IPS-NIHi11 (cell line): ENCODE results near the gene PRKAR1B.

Experiments
- DNase-seq: peaks from one replicate; pipeline ENCODE4 v3.0.0; 2012; ENCODE audit warnings: mixed read lengths, low spot score

The PRKAR1B gene

GRCh38 chr7:589781-590575, 137.1 kb downstream of the PRKAR1B start:
- no peak for DNase-seq

GRCh38 chr7:587767-588166, 139.3 kb downstream of the PRKAR1B start:
- no peak for DNase-seq

GRCh38 chr7:586494-586893, 140.6 kb downstream of the PRKAR1B start:
- no peak for DNase-seq

GRCh38 chr7:585873-586272, 141.2 kb downstream of the PRKAR1B start:
- DNase-seq: no peak

GRCh38 chr7:585229-585711, 141.8 kb downstream of the PRKAR1B start:
- DNase-seq: no peak

- DNase-seq: no peak
These were observed 142.3 kb downstream of the PRKAR1B start for GRCh38 chr7:584820-585219.

GRCh38 chr7:584122-584465, 143.0 kb downstream of the PRKAR1B start:
- no peak for DNase-seq

GRCh38 chr7:583410-584121, 143.5 kb downstream of the PRKAR1B start:
- no peak for DNase-seq

GRCh38 chr7:582931-583330, 144.2 kb downstream of the PRKAR1B start:
- DNase-seq: no peak

- DNase-seq: no peak
These were observed 144.8 kb downstream of the PRKAR1B start for GRCh38 chr7:582081-582835.

- no peak for DNase-seq
These were observed 148.7 kb downstream of the PRKAR1B start for GRCh38 chr7:578386-578785.

- no peak for DNase-seq
These were observed 149.2 kb downstream of the PRKAR1B start for GRCh38 chr7:577741-578370.

- DNase-seq: no peak
These were observed 149.8 kb downstream of the PRKAR1B start for GRCh38 chr7:577278-577665.

- DNase-seq: no peak
These were observed 150.4 kb downstream of the PRKAR1B start for GRCh38 chr7:576524-577277.

GRCh38 chr7:575425-576366, 151.4 kb downstream of the PRKAR1B start:
- no peak for DNase-seq

GRCh38 chr7:574661-575395, 152.3 kb downstream of the PRKAR1B start:
- no peak for DNase-seq

- no peak for DNase-seq
These were observed 153.1 kb downstream of the PRKAR1B start for GRCh38 chr7:573933-574381.

GRCh38 chr7:573269-573932, 153.7 kb downstream of the PRKAR1B start:
- no peak for DNase-seq
